H1 (cell line): ENCODE data around the gene POLR1D. TPM values are rescaled to one million over a fixed set of nuclear protein-coding genes. Genes with fewer than 3 reads are reported as not detected.

Source experiments
- ASH2L ChIP-seq: fragments of 200-600, 300-600 bp; sonication (generic); IDR thresholded peaks from one replicate; pipeline ENCODE4 v1.7.1; 2017; ENCODE audit warnings: low read length
- CHD1 ChIP-seq: IDR thresholded peaks from 2 replicates; pipeline ENCODE4 v1.6.1; 2012; ENCODE audit warnings: low read depth, low read length, improper control_type of control experiment
- PHF8 ChIP-seq: fragments of 200-600 bp; sonication (generic); conservative IDR thresholded peaks from 2 replicates; pipeline ENCODE4 v1.7.1; 2012; ENCODE audit warnings: low read depth, mild to moderate bottlenecking, inconsistent platforms, low read length, moderate library complexity
- RAD21 ChIP-seq, 2 experiments: IDR thresholded peaks in 1 of 2; conservative IDR thresholded peaks in 1 of 2; 2 replicates each; pipeline ENCODE4 v1.6.1; 2011; ENCODE audit warnings: low read depth in 2 of 2, low read length in 2 of 2, improper control_type of control experiment in 1 of 2, inconsistent platforms in 1 of 2, mild to moderate bottlenecking in 1 of 2, moderate library complexity in 1 of 2
- SAP30 ChIP-seq: fragments of 300-600 bp; sonication (generic); IDR thresholded peaks from 2 replicates; pipeline ENCODE4 v1.7.1; 2012; ENCODE audit warnings: low read length, moderate library complexity, mild to moderate bottlenecking, inconsistent platforms; ENCODE audit not compliant: insufficient read depth, insufficient replicate concordance
- TAF1 ChIP-seq: IDR thresholded peaks from 2 replicates; pipeline ENCODE4 v1.6.1; 2011; ENCODE audit warnings: mild to moderate bottlenecking, low read depth, low read length
- TBP ChIP-seq: IDR thresholded peaks from 2 replicates; pipeline ENCODE4 v1.6.1; 2011; ENCODE audit warnings: low read depth, low read length, improper control_type of control experiment
- TEAD4 ChIP-seq: IDR thresholded peaks from 2 replicates; pipeline ENCODE4 v1.6.1; 2012; ENCODE audit warnings: low read depth, low read length, inconsistent platforms, mixed read lengths
- polyA plus RNA-seq, 7 experiments: library from polyadenylated mRNA; depleted of rRNA in 3 of 7; stranded (reverse) in 5 of 7; unstranded in 2 of 7; fragments of >200 nt in 5 of 7; fragments of 200-250 nt in 2 of 7; gene quantifications; 1 replicate in 5 of 7; 2 replicates in 1 of 7; 4 replicates in 1 of 7; pipeline versions ENCODE4 v1.2.1 to v1.2.3, GENCODE V29; 2011 to 2013; ENCODE audit warnings: missing spikeins in 2 of 7, mixed read lengths in 2 of 7
- total RNA-seq: library from RNA; stranded (reverse); fragmentation: NEBNext Ultra II Directional; extraction: Animal tissue kit (Norgen Biotek cat#: 25700); gene quantifications from 2 replicates; pipeline ENCODE4 v1.2.1, GENCODE V29; 2021
- TF ChIP-seq, protein P1 (sequence below): IDR thresholded peaks from 2 replicates; pipeline ENCODE4 v1.6.1; 2011; ENCODE audit warnings: low read depth, mild to moderate bottlenecking, low read length; ENCODE audit not compliant: insufficient read depth
- TF ChIP-seq, protein P2 (sequence below), 3 experiments: IDR thresholded peaks; 1 replicate in 2 of 3; 2 replicates in 1 of 3; pipeline versions ENCODE4 v1.5.1 to v1.6.1; 2011; ENCODE audit warnings: low read length in 3 of 3, mild to moderate bottlenecking in 3 of 3, inconsistent platforms in 2 of 3, low read depth in 1 of 3, moderate library complexity in 1 of 3; ENCODE audit not compliant: insufficient read depth in 1 of 3; ENCODE audit errors: control extremely low read depth in 1 of 3

The POLR1D gene
- total and polyA plus RNA-seq, 2 of the 8 experiments (the other 6 are each of a cell fraction or from before 2014, with no cell fraction given) = 226 to 232 TPM

DNA sequence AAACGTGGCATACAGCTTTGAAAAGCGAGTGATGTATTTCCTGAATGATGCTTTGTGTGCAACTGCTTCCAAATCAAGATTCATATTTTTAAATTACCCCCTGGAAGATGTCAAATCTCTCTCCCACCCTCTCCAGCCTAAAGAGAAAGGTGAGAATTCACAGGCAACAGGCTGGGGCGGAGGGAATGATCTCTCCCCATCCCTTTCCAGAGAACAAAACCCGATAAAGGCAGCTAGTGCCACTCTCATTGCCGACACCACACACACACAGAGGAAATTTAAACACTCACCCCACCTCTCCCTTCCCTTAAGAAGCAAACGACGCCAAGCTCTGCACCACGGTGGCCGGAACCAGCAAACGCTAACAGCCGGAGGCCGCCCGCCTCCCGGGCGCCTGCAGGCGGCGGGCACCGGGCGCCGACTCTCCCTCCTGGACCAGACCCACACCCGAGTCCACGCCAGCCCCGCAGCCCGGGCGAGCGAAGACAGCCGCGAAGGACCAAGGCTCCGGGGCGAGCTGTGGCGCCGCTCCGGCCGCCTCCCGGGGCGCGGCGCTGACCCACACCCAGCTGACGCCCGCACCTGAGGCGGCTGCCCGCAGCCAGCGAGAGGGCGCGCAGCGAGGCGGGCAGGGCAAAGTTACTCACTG is 1.8 kb upstream of the POLR1D start (continued):
- TF ChIP-seq PHF8 (peak; percentile 15; the same call in 1 of the 2 replicates), RAD21 (IDR thresholded peaks at IDR 0.05 in 1 of 2, conservative IDR thresholded peaks at IDR 0.05 in 1 of 2; ENCODE audit: low read depth in 2 of 2, low read length in 2 of 2) (no peak; a peak in 1 of 4 replicates), TBP (no peak), TEAD4 (no peak), SAP30 (peak; percentile 23), TAF1 (no peak; the same call in 1 of the 2 replicates), ASH2L (peak; percentile 54), CHD1 (no peak)
- TF ChIP-seq, protein P1, sequence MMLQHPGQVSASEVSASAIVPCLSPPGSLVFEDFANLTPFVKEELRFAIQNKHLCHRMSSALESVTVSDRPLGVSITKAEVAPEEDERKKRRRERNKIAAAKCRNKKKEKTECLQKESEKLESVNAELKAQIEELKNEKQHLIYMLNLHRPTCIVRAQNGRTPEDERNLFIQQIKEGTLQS = no peak
- TF ChIP-seq, protein P2, sequence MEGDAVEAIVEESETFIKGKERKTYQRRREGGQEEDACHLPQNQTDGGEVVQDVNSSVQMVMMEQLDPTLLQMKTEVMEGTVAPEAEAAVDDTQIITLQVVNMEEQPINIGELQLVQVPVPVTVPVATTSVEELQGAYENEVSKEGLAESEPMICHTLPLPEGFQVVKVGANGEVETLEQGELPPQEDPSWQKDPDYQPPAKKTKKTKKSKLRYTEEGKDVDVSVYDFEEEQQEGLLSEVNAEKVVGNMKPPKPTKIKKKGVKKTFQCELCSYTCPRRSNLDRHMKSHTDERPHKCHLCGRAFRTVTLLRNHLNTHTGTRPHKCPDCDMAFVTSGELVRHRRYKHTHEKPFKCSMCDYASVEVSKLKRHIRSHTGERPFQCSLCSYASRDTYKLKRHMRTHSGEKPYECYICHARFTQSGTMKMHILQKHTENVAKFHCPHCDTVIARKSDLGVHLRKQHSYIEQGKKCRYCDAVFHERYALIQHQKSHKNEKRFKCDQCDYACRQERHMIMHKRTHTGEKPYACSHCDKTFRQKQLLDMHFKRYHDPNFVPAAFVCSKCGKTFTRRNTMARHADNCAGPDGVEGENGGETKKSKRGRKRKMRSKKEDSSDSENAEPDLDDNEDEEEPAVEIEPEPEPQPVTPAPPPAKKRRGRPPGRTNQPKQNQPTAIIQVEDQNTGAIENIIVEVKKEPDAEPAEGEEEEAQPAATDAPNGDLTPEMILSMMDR (IDR thresholded peaks at IDR 0.05; ENCODE audit: control extremely low read depth in 1 of 3, insufficient read depth in 1 of 3, low read depth in 1 of 3, low read length in 3 of 3) = 0 out of 4 replicates have a peak, but pooled peaks of 1 of the 3 experiments have one; percentile 4
